ENCODE results near the gene OTOP2. TPM values are rescaled to one million over a fixed set of nuclear protein-coding genes. Genes with fewer than 3 reads are reported as not detected.

OTOP2 gene
- total RNA-seq, 2 experiments from 2014 or later: not detected

GRCh38 chr17:74936470-74936799 lies 12.4 kb downstream of the OTOP2 start:
- Histone ChIP-seq H3K27ac (ENCODE audit: low read depth, low read length, poor library complexity, severe bottlenecking) (no peak overlapping the region), H4K20me1 (ENCODE audit: insufficient read depth, low read length) (no peaks in the 10 kb centered on the region), H2AFZ (ENCODE audit: low read length) (no peak overlapping the region), H3K36me3 (ENCODE audit: insufficient read depth, low read length) (no peaks in the 10 kb centered on the region), H3K4me3 (ENCODE audit: low read depth, low read length, poor library complexity, severe bottlenecking) (no peak overlapping the region), H3K4me1 (ENCODE audit: insufficient read depth, low read length, poor library complexity, severe bottlenecking) (peaks cover 5% of the 10 kb centered on the region), H3K9me2 (ENCODE audit: insufficient read depth, low read length) (no peaks in the 10 kb centered on the region), H3K4me2 (ENCODE audit: low read length) (no peak overlapping the region), H3K9me3 (ENCODE audit: low read length) (no peaks in the 10 kb centered on the region), H3K79me2 (ENCODE audit: insufficient read depth, low read depth, low read length) (no peaks in the 10 kb centered on the region)
- ChIA-PET POLR2A (no interaction called here), CTCF (ENCODE audit: unreplicated experiment) (no interaction called here)
- intact Hi-C loops (cut with micrococcal nuclease; ENCODE audit: unreplicated experiment): no loop called here
- no TSS peak for BruUV-seq (replicated peaks)
- DNase-seq (ENCODE audit: low spot score): no peak
- TF ChIP-seq EZH2phosphoT487 (IDR thresholded peaks at IDR 0.05; ENCODE audit: borderline replicate concordance, low read depth, low read length) (no peak), CTCF (conservative IDR thresholded peaks at IDR 0.05; ENCODE audit: low read length) (no peak)

GRCh38 chr17:74937064-74938051 lies 13.3 kb downstream of the OTOP2 start:
- intact Hi-C loops (cut with micrococcal nuclease; ENCODE audit: unreplicated experiment): no loop called here
- BruUV-seq (replicated peaks): no TSS peak
- CTCF ChIA-PET (ENCODE audit: unreplicated experiment): interaction anchor here (0.5 kb wide), 1 partner anchor 154 kb away, joined by 3 read pairs; no protein-coding TSS in a partner anchor

More at GRCh38 chr17:74937064-74938051, 13.3 kb downstream of the OTOP2 start:
- H3K4me1 ChIP-seq (ENCODE audit: insufficient read depth, low read length, poor library complexity, severe bottlenecking): peaks cover 5% of the 10 kb centered on the region
- H3K4me3 ChIP-seq (ENCODE audit: low read depth, low read length, poor library complexity, severe bottlenecking): no peak overlapping the region
- no peak for TF ChIP-seq CTCF (conservative IDR thresholded peaks at IDR 0.05; ENCODE audit: low read length)
- no peak for TF ChIP-seq EZH2phosphoT487 (IDR thresholded peaks at IDR 0.05; ENCODE audit: borderline replicate concordance, low read depth, low read length)
- POLR2A ChIA-PET: interaction anchor here (0.5 kb wide), 1 partner anchor 267 kb away, joined by 3 read pairs; no protein-coding TSS in a partner anchor
- no peak overlapping the region for H3K27ac ChIP-seq (ENCODE audit: low read depth, low read length, poor library complexity, severe bottlenecking)
- DNase-seq (ENCODE audit: low spot score): no peak
- no peaks in the 10 kb centered on the region for H3K36me3 ChIP-seq (ENCODE audit: insufficient read depth, low read length)
- no peak overlapping the region for H2AFZ ChIP-seq (ENCODE audit: low read length)
- no peaks in the 10 kb centered on the region for H3K9me2 ChIP-seq (ENCODE audit: insufficient read depth, low read length)
- H4K20me1 ChIP-seq (ENCODE audit: insufficient read depth, low read length): no peaks in the 10 kb centered on the region
- no peaks in the 10 kb centered on the region for H3K9me3 ChIP-seq (ENCODE audit: low read length)
- no peak overlapping the region for H3K4me2 ChIP-seq (ENCODE audit: low read length)
- H3K79me2 ChIP-seq (ENCODE audit: insufficient read depth, low read depth, low read length): no peaks in the 10 kb centered on the region
